Activated CD8-positive, alpha-beta T cell treated with anti-CD3 and anti-CD28 coated beads, Interleukin-2, amount 10 ng/mL, durations not matched to agents 7 days and 5 days (primary cell): Measurements from ENCODE around the gene B3GAT1. TPM values are rescaled to one million over a fixed set of nuclear protein-coding genes. Genes with fewer than 3 reads are reported as not detected.
"Not testable (repeated sequence)": the region's sequence is repeated elsewhere in the genome, so short reads cannot be mapped to it uniquely, and the experiment has no call there.

Experiments used
- ATAC-seq: fragments of 150-1000 bp; cut with Tn5 transposase; one replicate; pipeline ENCODE4 v1.10.0; 2021; ENCODE audit warnings: moderate library complexity
- CTCF ChIA-PET: fragments of 350-600 bp; sonication (Branson Sonifier 250); formaldehyde crosslinking; loops from one replicate; lab custom pipeline; 2021; ENCODE audit warnings: antibody characterized with exemption; lab: Charles Lee
- POLR2A ChIA-PET: fragments of 350-600 bp; sonication (Branson Sonifier 250); formaldehyde crosslinking; loops from one replicate; lab custom pipeline; 2021; ENCODE audit warnings: antibody characterized with exemption; lab: Charles Lee
- DNase-seq: peaks from one replicate; pipeline ENCODE4 v3.0.0-alpha.2; 2020
- H3K27ac Mint-ChIP-seq: one replicate; pipeline ENCODE4 v1.8.0; 2021; ENCODE audit warnings: mild to moderate bottlenecking, mixed read lengths
- H3K27me3 Mint-ChIP-seq: one replicate; pipeline ENCODE4 v1.8.0; 2021; ENCODE audit warnings: low read depth, mixed read lengths
- H3K36me3 Mint-ChIP-seq: one replicate; pipeline ENCODE4 v1.8.0; 2021; ENCODE audit warnings: low read depth, mixed read lengths
- H3K4me1 Mint-ChIP-seq: one replicate; pipeline ENCODE4 v1.8.0; 2021; ENCODE audit warnings: low read depth, mixed read lengths
- H3K4me3 Mint-ChIP-seq: one replicate; pipeline ENCODE4 v1.8.0; 2021; ENCODE audit warnings: mild to moderate bottlenecking, mixed read lengths
- H3K9me3 Mint-ChIP-seq: one replicate; pipeline ENCODE4 v1.8.0; 2022; ENCODE audit warnings: mixed read lengths; ENCODE audit not compliant: insufficient read depth
- total RNA-seq, 2 experiments: library from RNA; stranded (reverse); gene quantifications; one replicate each; pipeline ENCODE4 v1.2.3, GENCODE V29; 2021

The B3GAT1 gene
- total RNA-seq, 2 experiments from 2014 or later = 0.13 to 0.31 TPM

DNA sequence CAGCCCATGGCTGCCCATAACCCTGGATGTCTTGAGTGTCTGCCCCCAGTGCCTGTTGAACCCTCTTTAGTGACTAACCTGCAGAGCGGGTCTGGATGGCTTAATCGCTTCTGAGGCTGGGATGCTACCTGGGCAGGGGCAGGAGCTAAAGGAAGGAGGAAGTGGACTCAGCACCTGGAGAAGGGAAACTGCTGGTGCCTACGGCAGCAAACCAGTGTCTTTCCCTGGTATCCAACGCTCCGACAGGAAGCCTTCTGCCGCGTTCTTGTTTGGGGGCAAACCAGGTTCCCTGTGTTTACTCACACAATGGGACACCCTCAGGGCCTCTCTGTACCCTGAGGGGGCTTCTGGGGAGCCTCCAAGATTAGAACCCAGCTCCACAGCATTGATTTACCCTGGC is 38.1 kb upstream of the B3GAT1 start:
- Mint-ChIP-seq H3K4me3 (no peak overlapping the region), H3K9me3 (no peaks in the 10 kb centered on the region), H3K27me3 (no peaks in the 10 kb centered on the region), H3K36me3 (no peaks in the 10 kb centered on the region), H3K27ac (no peak overlapping the region), H3K4me1 (no peaks in the 10 kb centered on the region)
- CTCF ChIA-PET = no interaction called here
- no peak for DNase-seq
- ATAC-seq = no peak
- POLR2A ChIA-PET = no interaction called here

DNA sequence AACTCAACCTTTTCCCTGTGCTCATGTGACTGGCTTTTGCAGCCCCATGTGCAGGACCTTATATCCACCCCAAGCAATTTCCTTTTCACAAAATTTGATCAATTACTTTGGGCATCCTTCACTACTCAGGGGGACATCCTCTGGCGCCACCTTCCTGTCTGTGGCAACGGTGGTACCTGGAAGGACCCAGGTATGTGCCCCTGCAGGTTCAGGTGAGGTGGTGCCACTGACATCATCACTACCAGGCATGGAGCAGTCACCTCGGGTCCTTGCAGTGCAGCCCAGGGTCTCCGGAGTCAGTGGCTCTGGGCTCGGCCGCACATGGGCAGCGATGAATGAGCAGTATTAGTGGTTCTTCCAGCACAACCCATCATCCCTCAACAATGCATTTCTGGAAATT is 37.7 kb upstream of the B3GAT1 start:
- H3K27ac Mint-ChIP-seq = no peak overlapping the region
- H3K4me3 Mint-ChIP-seq = no peak overlapping the region
- ATAC-seq (no peak), DNase-seq (no peak)
- H3K4me1 Mint-ChIP-seq = no peaks in the 10 kb centered on the region
- ChIA-PET POLR2A (no interaction called here), CTCF (no interaction called here)
- no peaks in the 10 kb centered on the region for H3K36me3 Mint-ChIP-seq
- no peaks in the 10 kb centered on the region for H3K9me3 Mint-ChIP-seq
- H3K27me3 Mint-ChIP-seq = no peaks in the 10 kb centered on the region

DNA sequence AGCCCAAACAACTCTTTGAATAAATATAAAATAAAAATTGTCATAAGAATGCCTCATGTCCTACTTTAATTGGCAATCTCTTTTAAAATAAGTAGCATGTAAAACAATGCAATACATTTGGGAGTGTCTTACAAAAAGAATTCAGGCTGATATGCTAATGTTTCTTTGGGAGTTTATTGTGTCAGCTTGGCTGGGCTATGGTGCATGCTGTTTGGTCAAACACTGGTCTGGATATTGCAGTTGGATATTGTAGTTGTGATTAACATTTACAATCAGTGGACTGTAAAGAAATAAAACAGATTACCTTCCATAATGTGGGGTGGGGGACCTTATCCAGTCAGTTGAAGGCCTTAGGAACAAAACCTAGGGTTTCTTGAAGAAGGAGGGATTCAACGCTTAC is 37.0 kb upstream of the B3GAT1 start:
- Mint-ChIP-seq H3K4me1 (no peaks in the 10 kb centered on the region), H3K9me3 (no peaks in the 10 kb centered on the region), H3K27ac (no peak overlapping the region), H3K4me3 (no peak overlapping the region), H3K27me3 (no peaks in the 10 kb centered on the region), H3K36me3 (no peaks in the 10 kb centered on the region)
- no peak for ATAC-seq
- no peak for DNase-seq
- ChIA-PET POLR2A (no interaction called here), CTCF (no interaction called here)

DNA sequence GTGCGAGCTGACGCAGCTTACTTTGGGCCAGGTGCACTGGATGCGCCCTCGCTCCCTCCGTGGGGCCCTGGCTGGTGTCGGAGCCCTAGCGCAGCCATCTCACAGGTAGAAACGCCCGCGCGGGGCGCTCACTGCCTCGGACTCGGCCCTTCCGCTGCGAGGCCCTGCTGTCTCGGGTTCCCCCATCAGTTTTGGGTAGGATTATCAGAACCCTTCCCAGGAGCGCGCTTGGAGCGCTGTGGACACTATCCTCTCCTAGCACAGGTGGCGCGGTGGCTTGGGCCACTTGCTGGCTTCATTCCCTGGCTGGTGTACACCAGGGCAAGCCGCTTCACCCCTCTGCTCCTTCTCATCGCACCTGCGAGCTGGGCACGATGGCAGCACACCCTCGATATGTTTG is 35.7 kb upstream of the B3GAT1 start:
- Mint-ChIP-seq H3K4me1 (no peaks in the 10 kb centered on the region), H3K4me3 (no peak overlapping the region), H3K27ac (no peak overlapping the region), H3K9me3 (no peaks in the 10 kb centered on the region), H3K36me3 (no peaks in the 10 kb centered on the region), H3K27me3 (no peaks in the 10 kb centered on the region)
- DNase-seq (no peak), ATAC-seq (no peak)
- ChIA-PET CTCF (no interaction called here), POLR2A (no interaction called here)

DNA sequence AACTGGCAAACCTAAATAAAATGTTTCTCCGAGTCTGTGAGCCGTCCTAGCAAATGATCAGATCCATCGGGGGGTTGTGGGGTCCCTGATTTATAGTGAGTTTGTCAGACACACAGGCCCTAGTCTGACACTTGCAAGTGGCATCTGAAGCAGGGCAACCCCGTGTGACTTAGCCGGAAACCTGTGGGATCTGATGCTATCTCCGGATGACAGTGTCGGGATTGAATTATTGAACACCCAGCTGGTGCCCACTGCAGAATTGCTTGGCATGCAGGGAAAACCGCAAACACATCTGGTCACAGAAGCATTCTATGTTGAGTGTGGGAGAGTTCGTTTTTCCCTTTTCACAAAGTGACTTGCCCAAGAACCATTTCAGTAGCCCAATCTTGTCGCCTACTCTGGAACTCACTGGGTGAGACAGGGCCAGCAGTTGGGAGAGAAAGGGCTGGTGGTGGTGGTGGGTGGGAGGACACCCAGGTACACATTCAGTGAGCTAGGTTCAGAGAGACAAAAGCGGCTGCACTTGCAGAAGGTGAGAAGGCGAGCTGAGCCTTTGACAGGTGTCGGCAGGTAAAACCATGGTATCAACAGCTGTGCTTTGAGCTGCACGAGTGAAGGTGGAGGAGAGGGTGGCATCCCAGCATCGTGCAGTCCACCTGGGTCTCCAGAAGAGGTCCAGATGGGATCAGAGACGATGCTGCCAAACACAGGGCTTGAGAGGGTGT is 33.7 kb upstream of the B3GAT1 start:
- Mint-ChIP-seq H3K4me3 (no peak overlapping the region), H3K9me3 (no peaks in the 10 kb centered on the region), H3K36me3 (no peaks in the 10 kb centered on the region), H3K27ac (no peak overlapping the region), H3K27me3 (no peaks in the 10 kb centered on the region), H3K4me1 (no peaks in the 10 kb centered on the region)
- ChIA-PET POLR2A (no interaction called here), CTCF (no interaction called here)
- no peak for ATAC-seq
- no peak for DNase-seq

DNA sequence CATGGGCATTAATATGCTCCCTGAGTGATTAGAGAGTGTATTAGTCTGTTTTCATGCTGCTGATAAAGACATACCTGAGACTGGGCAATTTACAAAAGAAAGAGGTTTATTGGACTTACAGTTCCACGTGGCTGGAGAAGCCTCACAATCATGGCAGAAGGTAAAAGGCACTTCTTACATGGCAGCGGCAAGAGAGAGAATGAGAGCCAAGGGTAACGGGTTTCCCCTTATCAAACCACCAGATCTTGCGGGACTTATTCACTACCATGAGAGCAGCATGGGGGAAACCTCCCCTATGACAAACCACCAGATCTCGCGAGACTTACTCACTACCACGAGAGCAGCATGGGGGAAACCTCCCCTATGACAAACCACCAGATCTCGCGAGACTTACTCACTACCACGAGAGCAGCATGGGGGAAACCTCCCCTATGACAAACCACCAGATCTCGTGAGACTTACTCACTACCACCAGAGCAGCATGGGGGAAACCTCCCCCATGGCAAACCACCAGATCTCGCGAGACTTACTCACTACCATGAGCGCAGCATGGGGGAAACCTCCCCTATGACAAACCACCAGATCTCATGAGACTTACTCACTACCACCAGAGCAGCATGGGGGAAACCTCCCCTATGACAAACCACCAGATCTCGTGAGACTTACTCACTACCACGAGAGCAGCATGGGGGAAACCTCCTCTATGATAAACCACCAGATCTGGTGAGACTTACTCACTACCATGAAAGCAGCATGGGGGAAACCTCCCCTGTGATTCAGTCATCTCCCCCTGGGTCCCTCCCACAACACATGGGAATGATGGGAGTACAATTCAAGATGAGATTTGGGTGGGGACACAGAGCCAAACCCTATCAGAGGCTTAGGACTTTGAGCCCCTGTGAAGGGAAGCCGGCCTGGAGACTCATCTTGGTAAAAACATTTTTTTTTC is 32.4 kb upstream of the B3GAT1 start:
- H3K36me3 Mint-ChIP-seq, CTCF ChIA-PET, H3K9me3 Mint-ChIP-seq, ATAC-seq, H3K4me3 Mint-ChIP-seq, H3K27me3 Mint-ChIP-seq, H3K27ac Mint-ChIP-seq, DNase-seq, POLR2A ChIA-PET, H3K4me1 Mint-ChIP-seq: not testable (repeated sequence)

DNA sequence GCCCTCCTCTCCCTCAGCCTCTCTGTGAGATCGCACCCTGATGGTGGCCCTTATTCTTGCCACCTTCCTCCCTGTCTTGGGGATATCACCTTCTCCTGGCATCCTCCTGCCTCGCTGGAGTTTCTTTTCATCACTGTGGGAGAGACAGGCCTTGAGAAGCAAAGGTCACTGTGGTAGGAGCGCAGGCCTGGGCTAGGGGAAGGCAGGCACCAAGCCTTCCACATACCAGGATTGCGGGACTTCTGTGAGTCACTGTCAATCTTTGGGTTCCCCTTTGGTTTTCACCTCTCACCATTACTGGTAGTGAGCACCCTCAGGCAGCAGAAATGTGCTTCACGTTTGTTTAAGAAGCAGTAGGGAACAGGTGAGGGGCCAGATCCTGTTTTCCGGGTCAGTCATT is 31.2 kb upstream of the B3GAT1 start:
- ATAC-seq (no peak), DNase-seq (no peak)
- no peaks in the 10 kb centered on the region for H3K4me1 Mint-ChIP-seq
- no peak overlapping the region for H3K27ac Mint-ChIP-seq
- H3K27me3 Mint-ChIP-seq = no peaks in the 10 kb centered on the region
- no peak overlapping the region for H3K4me3 Mint-ChIP-seq
- ChIA-PET POLR2A (no interaction called here), CTCF (no interaction called here)
- H3K36me3 Mint-ChIP-seq = no peaks in the 10 kb centered on the region
- H3K9me3 Mint-ChIP-seq = no peaks in the 10 kb centered on the region

DNA sequence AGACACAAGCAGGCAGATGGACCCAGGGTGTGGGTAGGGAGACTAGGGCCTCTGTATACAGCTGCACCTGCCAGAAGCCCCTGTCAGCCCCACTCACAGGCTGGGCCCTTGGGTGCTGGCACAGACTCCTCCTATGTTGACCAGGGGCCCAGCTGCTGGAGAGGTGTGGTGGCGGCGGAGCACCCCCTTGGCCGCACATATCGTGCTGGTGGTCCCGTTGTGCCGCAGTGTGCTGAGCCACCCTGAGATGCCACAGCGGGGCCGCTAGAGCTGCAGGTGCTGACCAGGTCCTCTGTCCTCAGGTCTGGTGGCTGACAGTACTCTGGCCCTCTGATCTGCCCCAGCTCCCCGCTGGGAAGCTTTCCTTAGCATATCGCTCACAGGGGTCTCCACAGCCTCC is 30.2 kb upstream of the B3GAT1 start:
- CTCF ChIA-PET = no interaction called here

DNA sequence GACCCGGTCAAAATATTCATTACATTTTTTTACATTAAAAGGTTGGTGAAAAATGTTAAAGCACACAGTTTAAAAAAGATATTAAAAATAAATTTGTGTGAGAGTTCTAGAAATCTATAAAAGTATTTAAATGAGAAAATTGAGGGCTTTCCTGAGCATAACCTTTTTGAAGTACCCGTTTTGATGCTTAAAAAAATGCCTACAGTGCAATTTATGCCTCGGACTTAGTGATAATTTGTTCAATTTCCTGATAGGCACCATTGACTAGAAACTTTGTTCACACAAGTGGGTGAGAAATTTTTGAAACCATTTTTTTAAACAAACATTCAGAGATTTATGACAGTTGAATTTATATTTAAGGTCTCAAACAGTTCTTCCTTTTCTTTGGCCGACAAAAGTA is 29.7 kb upstream of the B3GAT1 start:
- CTCF ChIA-PET = no interaction called here
- Mint-ChIP-seq H3K4me3 (no peak overlapping the region), H3K27me3 (no peaks in the 10 kb centered on the region), H3K9me3 (no peaks in the 10 kb centered on the region), H3K4me1 (no peaks in the 10 kb centered on the region), H3K36me3 (no peaks in the 10 kb centered on the region), H3K27ac (no peak overlapping the region)
- DNase-seq (no peak), ATAC-seq (no peak)
- POLR2A ChIA-PET = no interaction called here

More for the DNA sequence above, 30.2 kb upstream of the B3GAT1 start:
- POLR2A ChIA-PET = no interaction called here
- Mint-ChIP-seq H3K4me3 (no peak overlapping the region), H3K27me3 (no peaks in the 10 kb centered on the region), H3K27ac (no peak overlapping the region), H3K4me1 (no peaks in the 10 kb centered on the region), H3K9me3 (no peaks in the 10 kb centered on the region), H3K36me3 (no peaks in the 10 kb centered on the region)
- no peak for ATAC-seq
- no peak for DNase-seq

DNA sequence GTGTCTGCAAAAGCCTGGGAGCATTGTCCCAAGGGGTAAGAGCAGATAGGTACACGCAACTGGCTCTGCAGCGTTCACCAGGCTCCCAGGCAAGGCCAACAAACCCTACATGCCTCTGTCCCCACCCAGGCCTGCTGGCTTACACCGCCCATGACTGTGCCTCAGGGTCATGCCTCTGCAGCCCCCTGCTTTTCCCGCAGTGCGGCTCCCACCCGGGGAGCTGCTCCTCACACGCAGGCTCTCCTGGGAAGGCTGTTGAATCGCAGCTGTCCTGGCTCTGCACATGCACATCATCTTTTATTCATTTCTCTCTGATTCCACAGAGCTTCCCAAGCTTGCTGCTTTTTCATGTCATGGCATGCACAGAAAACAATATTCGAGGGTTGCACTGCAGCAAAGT is 29.2 kb upstream of the B3GAT1 start:
- no peak overlapping the region for H3K4me3 Mint-ChIP-seq
- no peak for DNase-seq
- H3K4me1 Mint-ChIP-seq = no peaks in the 10 kb centered on the region
- ChIA-PET POLR2A (no interaction called here), CTCF (no interaction called here)
- H3K36me3 Mint-ChIP-seq = no peaks in the 10 kb centered on the region
- no peak for ATAC-seq
- H3K27ac Mint-ChIP-seq = no peak overlapping the region
- H3K9me3 Mint-ChIP-seq = no peaks in the 10 kb centered on the region
- no peaks in the 10 kb centered on the region for H3K27me3 Mint-ChIP-seq

DNA sequence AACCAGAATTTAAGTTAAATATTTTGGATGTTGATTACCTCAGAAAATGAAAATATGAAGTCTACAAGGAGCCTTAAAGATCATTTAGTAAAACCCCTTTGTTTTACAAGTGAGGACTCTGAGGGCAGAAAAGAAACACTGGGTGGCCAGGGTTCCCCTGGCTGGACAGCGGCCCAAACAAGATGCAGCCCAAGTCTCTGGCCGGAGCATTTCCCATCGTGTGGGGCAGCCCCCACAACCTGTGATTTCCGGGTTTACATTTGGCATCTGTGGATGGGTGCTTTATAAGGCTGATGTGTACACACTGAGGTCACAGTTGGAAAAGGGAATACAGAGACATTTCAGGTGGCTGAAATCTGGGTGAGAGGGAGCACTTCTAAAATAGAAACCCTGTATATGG is 28.8 kb upstream of the B3GAT1 start:
- ChIA-PET POLR2A (no interaction called here), CTCF (no interaction called here)
- Mint-ChIP-seq H3K9me3 (no peaks in the 10 kb centered on the region), H3K4me1 (no peaks in the 10 kb centered on the region), H3K4me3 (no peak overlapping the region), H3K27me3 (no peaks in the 10 kb centered on the region), H3K36me3 (no peaks in the 10 kb centered on the region), H3K27ac (no peak overlapping the region)
- ATAC-seq (no peak), DNase-seq (no peak)
